ENCODE measurements around the gene GSK3A.

- TF ChIP-seq, protein P1, sequence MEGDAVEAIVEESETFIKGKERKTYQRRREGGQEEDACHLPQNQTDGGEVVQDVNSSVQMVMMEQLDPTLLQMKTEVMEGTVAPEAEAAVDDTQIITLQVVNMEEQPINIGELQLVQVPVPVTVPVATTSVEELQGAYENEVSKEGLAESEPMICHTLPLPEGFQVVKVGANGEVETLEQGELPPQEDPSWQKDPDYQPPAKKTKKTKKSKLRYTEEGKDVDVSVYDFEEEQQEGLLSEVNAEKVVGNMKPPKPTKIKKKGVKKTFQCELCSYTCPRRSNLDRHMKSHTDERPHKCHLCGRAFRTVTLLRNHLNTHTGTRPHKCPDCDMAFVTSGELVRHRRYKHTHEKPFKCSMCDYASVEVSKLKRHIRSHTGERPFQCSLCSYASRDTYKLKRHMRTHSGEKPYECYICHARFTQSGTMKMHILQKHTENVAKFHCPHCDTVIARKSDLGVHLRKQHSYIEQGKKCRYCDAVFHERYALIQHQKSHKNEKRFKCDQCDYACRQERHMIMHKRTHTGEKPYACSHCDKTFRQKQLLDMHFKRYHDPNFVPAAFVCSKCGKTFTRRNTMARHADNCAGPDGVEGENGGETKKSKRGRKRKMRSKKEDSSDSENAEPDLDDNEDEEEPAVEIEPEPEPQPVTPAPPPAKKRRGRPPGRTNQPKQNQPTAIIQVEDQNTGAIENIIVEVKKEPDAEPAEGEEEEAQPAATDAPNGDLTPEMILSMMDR (IDR thresholded peaks at IDR 0.05): no peak
- no peak for TF ChIP-seq POLR2A (IDR thresholded peaks at IDR 0.05)
Observed at GRCh38 chr19:42287827-42288107, 45.4 kb upstream of the GSK3A start.

Data from Peyer's patch (tissue), 4 donors.